Measurements from ENCODE around the gene MINDY3.

- TF ChIP-seq ZNF274 (IDR thresholded peaks at IDR 0.05; ENCODE audit: low read depth, low read length) (no peak), SUZ12 (IDR thresholded peaks at IDR 0.05; ENCODE audit: extremely low read depth, insufficient read depth, insufficient read length) (no peak), YY1 (IDR thresholded peaks at IDR 0.05; ENCODE audit: insufficient read depth, insufficient read length) (no peak)
These were observed 45.7 kb downstream of the MINDY3 start for GRCh38 chr10:15814565-15814964.
